Stimulated activated CD8-positive, alpha-beta memory T cell treated with anti-CD3 and anti-CD28 coated beads, Interleukin-7, amount 100 ng/mL, for 4 hours (primary cell): ENCODE results near the gene POMT1.
A peak's percentile ranks its signal among the peaks of the same experiment; 100 is the strongest.
"Not testable (repeated sequence)": the region's sequence is repeated elsewhere in the genome, so short reads cannot be mapped to it uniquely, and the experiment has no call there.

Source experiments
- DNase-seq, 2 donors: peaks; one replicate each; pipeline ENCODE4 v3.0.0-alpha.2; 2020; ENCODE audit warnings: low read depth in 2 of 2

POMT1 gene

DNA sequence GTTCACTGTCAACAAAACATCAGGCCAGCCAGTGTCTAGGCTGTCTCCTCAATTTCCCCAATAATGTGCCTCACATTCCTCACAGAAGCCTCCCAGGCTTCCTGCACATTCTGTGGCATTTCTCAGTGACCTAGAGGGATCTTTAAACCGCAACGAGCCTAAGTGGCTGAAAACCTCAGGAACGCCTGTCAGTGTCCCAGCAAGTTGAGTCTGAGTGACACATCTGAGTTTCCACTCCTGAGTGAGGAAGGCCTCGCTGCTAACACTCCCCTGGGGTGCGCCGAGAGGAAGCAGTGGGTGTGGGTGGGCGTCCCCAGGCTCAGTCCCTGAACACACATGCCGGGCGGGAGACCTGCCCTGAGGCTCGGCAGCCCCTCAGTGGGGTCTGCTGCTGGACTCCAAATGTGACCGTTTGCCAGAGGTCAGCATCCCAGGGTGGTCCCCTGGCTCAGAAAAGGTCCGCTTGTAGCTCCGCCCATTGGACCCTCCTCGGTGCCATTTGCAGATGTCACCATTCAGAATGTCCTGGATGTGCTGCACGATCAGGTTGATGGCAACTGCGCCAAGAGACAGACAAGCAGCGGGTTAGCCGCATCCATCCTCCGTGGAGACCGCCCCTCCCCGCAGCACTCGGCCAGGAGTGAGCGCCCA is 22.1 kb downstream of the POMT1 start:
- no peak for DNase-seq

DNA sequence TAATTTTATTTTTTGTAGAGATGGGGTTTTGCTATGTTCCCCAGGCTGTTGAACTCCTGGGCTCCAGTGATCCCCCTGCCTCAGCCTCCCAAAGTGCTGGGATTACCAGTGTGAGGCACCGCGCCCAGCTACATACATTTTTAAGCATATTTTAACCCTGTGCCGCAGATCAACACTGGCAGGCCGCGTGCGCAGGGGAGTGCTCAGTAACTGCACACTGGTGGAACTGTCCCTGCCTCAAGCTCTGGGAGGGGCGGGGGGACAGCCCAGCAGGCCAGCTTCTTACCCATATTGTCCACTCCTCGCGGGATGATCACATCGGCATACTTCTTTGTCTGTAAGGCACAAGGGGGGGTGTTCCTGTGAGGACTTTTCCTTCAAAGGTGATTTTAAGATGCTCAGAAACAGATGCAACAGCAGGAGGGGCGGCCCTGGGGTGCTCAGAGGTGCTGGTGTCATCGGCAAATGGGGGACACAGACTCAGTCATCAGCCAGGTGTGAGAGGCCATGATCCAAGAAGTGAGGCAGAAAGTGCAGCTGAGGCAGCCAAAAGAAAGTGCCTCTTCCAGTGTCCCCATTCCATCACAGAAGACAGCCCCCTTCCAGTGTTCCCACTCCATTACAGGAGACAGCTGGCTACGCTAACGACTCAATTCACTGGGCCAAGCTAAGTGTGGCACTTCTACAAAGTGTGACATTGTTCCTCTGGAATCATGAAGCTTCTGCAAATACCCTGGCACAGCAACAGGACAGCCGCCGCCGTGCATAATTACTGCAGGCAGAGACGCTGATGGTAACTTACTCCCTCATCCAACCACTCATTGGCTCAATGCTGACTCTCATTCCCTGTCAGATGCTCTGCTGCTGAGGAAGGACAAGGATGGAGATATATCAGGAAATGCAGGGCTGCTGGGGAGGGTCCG is 23.2 kb downstream of the POMT1 start:
- DNase-seq: no peak

DNA sequence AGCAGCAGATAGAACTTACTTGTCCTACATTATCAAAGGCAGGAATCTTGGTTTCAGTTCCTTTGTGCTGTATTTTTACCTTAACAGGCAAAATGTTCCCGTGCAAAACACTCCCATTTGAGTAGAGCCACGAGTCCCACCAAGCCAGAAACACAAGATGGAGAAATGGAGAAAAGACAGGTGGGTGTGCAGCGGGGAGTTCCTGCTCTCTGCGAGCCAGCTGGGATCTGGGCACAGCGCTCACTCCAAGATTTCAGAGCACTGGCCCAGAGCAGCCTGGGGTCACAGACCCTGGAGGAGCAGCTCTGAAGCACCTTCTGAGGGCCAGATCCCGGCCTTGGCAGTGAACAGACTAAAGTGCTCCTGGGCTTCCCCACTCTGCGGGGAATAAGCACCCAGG is 25.5 kb downstream of the POMT1 start:
- no peak for DNase-seq

DNA sequence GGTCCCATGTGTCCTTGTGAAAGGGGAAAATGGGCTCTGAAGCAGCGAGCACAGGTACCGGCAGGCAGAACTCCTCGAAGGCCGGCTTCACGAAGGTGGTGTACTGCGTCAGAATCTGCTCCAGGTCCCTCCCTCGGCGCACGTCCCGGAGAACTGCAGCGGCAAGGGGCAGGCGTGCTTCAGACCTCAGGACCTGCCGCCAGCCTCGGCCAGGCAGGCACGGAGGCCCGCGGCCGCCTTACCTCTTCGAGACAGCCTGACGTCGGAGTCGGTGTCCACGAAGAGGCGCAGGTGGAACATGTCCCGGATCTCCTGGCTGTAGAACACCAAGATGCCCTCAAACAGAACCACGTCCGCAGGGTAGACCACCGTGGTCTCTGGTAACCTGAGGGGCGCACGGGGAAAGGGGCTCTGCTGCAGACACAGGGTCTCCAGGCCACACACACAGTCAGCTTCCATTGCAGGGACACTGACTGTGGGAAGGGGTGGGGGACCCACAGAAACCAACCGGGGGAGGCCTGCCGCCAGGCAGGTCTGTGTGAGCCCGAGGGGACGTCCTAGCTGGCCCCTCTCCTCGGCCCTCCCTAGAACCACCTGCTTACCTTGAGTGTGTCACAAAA is 26.3 kb downstream of the POMT1 start:
- DNase-seq: no peak

DNA sequence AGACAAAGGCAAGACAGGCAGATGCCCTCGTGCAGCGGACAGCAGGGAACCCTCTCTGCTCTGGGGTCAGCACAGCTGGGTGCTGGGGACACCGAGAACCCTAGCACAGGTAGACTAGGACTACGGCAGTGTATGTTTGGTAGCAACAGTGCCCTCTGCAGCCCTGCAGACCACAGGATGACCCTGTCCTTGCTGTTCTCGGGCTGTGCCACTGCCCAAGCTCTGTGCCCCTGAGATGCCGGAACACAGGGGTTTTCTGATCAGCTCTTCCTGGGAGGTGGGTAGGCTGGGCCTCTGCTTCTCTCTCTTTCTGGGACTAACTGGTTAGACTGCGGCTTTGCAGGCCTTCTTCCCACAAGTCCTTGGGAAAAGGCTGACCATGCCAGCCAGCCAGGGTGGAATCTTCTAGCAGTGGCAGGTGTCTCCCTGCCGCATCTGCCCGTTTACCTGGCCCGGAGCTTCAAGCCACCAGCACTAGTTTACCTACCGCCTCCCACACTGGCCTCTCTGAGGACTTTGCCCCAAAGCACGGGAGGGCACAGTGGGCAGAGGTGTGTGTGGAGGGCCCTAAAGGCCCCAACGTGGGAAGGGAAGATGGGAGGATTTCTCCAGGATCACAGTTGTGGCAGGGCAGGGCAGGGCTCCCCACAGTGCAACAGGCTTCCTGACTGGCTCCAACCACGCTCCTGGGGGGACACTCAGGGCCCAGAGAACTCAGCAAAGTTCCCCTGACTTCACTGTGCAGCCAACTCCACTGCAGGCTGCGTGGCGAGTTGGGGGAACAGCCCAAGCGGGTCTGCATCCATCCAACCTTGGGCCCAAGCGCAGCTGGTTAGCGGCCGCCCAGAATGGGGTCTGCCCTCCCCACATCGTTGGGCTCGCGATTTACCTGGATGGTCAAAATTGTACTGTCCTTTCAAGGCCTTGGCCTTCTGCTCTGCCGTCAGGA is 27.2 kb downstream of the POMT1 start:
- no peak for DNase-seq

DNA sequence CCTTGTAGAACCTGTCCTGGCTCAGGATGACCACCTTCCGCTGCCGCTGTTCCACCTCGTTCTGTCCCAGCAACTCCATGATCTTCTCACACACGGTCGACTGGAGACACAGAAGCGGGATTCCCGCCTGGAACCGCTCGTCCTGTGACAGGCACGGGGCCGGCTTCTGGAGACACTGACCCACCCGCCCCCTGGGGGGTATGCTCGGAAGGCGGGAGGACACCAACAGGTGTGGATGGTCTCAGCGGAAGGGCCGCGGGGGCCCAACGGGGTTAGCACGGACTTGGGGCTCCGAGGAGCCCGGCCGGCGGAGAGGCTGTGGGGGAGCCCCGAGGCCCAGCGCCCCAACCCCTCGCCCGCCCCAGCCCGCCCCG is 27.8 kb downstream of the POMT1 start:
- DNase-seq: no peak

DNA sequence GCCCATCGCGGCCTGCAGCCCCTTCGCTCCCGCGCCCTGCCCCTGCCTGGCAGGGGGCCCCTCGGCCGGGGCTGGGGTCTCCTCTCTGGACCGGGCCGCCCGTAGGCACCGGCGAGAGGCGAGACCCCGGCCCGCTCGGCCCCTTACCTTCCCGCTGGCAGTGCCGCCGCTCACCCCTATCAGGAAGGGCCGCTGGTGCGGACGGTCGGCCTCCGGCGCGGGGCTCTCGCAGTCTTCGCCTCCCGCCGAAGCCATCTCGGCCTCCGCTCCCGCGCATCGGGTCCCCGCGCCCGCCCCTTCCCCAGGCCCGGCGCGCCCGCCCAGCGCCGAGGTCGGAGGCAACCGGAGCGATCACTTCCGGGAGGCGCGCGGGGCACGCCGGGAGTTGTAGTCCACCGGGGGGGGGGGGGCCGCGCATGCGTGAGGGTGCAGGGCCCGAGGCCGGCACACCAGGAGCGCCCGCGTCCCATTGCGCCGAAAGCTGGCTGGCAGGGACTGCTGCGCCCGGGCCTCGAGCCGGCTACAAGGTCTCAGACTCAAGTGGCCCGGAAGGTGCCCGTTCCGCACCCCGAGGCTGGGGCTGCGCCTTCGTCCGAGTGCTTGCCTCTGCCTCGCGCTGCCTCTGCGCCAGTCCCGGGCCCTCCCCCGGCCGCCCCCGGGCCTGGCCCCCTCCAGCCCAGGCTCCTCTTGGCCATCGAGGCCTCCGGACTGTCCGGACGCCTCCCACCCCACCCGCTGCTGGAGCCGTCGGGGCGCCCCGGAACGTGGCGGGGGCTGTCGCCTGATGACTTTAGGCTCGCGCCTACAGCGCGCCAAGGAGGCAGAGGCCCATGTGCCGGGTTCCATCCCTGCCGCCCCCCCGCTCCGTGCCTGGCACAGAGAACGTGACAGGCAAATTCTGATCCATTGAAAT is 28.5 kb downstream of the POMT1 start, which contains the start of gene UCK1:
Gene UCK1, minus strand, starts transcription at position 344 of the 913 bp plus-strand sequence. Its CDS starts 89 bp downstream, at position 255.
- DNase-seq: peak; percentile 32 to 64

DNA sequence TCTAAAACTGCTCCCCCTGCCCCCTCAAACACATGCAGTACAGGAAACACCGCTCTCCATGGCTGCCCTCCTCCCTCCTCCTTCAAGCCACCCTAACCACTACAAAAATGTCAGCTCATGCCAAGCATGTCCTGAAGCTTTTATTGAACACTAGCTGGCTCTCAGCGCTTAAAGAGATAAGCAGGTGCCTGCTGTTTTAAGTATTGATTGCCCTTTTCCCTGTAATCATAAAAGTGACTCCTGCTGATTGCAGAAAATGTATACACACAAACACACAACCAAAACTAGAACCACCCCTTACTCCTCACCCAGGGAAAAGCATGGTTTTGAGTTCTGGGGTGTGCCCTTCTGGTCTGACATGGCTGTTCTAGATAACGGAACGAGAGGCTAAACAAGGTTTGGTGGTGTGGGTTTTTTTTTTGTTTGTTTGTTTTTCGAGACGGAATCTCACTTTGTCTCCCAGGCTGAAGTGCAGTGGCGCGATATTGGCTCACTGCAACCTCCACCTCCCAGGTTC is 32.1 kb downstream of the POMT1 start:
- no peak for DNase-seq

DNA sequence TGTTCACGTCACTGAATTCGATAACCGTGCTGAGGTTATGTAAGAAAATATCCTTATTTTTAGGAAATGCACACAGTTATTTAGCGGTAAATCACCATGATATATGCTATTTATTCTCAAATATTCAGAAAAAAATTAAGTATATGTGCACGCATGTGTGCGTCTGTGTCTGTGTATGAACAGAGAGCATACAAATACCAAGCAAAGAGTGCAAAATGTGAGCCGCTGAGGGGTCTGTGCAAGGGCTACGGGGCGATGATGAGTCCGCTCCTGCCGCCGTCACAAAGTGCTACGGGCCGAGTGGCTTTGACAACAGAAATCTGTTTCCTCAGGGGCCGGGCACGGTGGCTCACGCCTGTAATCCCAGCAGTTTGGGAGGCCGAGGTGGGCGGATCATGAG is 35.2 kb downstream of the POMT1 start:
- DNase-seq: no peak

DNA sequence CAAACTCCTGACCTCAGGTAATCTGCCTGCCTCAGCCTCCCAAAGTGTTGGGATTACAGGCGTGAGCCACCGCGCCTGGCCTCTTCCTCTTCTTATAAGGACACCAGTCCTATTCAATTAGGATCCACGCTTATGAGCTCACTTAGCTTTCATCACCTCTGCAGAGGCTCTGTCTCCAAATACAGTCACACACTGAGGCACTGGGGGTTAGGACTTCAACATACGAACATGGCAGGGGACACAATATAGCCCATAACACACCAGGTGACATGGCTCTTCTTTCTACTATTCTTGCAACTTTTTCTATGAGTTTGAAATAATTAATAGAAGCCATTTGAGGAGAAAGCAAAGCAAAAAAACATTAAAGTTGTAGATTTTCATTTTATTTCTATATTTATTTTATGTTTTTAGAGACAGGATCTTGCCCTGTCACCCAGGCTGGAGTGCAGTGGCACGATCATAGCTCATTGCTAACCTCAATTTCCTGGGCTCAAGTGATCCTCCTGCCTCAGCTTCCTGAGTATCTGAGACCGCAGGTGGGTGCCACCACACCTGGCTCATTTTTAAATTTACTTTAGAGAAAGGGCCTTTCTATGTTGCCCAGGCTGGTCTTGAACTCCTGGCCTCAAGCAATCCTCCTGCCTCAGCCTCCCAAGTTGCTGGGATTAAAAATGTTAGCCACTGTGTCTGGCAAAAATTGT is 36.7 kb downstream of the POMT1 start:
- no peak for DNase-seq

DNA sequence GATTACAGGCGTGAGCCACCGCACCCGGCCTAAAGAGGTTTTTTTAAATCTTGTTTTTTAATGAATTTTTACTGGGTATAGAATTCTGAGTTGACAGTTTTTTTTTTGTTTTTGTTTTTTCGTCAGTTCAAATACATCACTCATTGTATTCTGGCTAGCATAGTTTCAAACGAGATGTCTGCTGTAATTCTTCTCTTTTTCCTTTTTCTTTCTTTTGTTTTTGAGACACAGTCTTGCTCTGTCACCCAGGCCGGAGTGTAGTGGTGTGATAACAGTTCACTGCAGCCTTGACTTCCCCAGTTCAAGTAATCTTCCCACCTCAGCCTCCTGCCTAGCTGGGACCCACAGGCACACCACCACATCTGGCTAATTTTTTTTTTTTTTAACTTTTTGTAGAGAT is 40.4 kb downstream of the POMT1 start:
- DNase-seq: no peak

DNA sequence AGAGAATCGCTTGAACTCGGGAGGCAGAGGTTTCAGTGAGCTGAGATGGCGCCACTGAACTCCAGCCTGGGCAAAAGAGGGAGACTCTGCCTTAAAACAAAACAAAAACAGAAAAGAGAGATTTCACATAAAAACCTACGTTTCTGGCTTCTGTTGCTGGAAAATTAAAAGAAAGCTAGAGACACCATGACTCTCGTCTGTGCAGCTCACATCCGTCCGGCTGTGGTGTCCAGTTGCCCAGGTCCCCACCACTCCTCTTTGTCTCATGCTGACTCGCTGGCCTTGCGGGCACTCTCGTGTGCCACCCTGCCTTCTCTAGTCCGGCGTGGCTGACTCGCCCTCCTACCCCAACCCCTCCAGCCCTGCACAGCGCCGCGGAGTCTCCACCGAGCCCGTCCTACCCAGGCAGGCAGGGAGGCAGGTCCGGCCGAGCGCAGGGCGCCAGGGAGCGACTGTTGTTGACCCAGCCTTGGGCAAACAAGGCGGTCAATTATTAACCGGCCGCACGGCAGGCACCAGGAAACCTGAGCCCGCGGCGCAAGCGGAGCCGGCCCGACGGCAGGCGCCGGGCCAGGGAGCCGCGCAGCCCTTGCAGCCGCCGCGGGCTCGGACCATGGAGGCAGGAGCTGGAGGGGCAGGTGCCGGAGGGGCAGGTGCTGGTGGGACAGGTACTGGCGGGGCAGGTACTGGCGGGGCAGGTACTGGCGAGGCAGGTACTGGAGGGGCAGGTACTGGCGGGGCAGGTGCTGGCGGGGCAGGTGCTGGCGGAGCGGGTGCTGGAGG is 42.5 kb downstream of the POMT1 start, which contains the start of gene PRRT1B:
Gene PRRT1B, plus strand, starts transcription at position 521 of the 783 bp plus-strand sequence. Its CDS starts 93 bp downstream, at position 614.
- DNase-seq: no peak

DNA sequence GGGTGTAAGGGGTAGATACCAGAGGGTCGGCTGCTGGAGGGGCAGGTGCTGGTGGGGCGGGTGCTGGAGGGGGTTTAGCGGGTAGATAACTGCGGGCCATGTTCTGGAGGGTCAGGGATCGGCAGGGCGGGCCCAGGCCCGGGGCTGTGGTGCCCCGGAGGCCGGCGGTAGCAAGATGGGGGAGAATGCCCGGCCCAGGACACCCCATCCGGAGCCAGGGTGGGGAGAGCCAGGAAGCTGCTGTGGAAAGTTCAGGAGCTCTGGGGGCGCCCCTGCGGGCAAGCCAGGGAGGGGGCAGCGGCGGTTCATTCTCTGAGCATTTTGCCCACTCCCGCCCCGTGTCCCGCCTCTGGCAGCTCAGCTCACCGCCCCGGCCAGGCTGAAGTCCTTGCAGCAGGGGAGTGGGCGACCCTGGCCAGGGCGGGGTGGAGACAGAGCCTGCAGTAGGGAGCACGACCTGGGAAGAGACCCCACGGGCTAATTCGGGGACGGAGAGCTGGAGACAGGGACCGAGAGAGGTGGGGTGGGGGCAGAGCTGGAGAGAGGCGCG is 43.1 kb downstream of the POMT1 start:
- no peak for DNase-seq

DNA sequence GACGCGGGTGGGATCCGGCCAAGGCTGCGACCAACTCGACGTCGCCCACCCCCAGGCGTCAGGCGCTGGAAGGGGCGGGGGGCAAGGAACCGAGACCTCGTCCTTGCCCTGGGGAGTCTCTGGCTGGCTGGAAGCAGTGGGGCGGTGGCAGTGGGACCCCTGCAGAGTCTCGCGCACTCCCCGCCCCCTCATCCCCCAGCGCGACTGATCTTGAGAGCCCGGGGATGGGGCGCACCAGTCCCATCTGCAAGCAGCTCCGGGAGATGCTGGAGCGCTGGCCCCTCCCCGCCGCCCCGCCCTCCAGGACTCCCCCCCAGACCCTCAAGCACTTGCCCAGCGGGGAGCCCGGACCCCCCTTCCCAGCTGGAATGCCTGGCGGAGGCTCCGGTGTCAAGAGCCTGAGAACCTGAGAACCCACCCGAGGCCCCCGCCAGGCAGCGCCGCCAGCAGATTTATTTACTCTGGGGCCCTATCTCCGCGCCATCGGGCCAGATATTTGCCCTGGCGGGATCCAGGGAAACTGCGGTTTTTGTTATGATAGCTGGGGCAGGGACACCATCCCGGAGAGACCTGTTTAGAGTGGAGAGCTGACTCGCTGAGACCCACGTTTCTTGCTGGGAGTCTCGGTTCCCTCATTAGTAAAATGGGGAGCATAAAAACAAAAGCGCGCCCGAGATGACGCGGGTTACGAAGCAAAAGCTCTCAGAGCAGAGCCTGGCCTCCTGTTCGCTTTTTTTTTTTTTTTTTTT is 43.8 kb downstream of the POMT1 start:
- no peak for DNase-seq

DNA sequence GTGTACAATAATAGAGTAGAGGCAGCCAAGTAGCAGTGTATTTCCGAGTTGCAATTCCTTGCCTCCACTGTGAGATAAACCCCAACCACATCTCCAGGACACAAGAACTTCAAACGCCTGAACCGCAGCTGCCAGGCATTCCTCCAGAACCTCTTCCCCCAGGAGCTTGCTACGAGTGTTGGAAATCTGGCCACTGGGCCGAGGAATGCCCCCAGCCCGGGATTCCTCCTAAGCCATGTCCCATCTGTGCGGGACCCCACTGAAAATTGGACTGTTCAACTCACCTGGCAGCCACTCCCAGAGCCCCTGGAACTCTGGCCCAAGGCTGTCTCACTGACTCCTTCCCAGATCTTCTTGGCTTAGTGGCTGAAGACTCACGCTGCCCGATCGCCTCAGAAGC is 46.5 kb downstream of the POMT1 start:
- DNase-seq: not testable (repeated sequence)

DNA sequence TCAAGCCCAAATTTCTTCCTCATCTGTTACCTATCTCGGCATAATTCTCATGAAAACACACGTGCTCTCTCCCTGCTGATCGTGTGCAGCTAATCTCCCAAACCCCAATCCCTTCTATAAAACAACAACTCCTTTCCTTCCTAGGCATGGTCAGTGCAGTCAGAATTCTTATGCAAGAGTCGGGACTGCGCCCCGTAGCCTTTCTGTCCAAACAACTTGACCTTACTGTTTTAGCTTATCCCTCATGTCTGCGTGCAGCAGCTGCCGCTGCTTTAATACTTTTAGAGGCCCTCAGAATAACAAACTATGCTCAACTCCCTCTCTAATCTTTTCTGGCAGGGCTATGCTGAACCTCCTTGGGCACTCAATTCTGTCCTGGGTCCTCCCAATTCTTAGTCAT is 47.7 kb downstream of the POMT1 start:
- DNase-seq: not testable (repeated sequence)

DNA sequence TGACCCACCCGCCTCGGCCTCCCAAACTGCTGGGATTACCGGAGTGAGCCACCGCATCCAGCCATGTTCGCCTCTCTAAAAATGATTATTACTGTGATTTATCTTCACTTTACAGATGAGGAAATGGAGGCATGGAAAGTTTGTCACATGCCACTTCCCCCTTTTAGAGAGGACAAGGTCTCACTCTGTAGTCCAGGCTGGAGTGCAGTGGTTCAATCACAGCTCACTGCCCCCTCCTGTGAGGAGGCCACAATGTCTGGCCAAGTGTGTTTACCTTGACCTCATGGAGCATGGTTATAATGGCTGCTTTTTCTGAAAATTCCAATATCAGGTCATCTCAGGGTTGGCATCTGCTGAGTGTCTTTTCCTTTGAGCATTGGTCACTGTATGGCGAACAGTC is 49.3 kb downstream of the POMT1 start:
- DNase-seq: no peak
